Astrocyte (in vitro differentiated cells and primary cell): ENCODE results near the gene WWP2. TPM values are rescaled to one million over a fixed set of nuclear protein-coding genes. Genes with fewer than 3 reads are reported as not detected.
A peak's percentile ranks its signal among the peaks of the same experiment; 100 is the strongest.

ENCODE experiments used
- DNase-seq: peaks from one replicate; pipeline ENCODE4 v3.0.0-alpha.2; 2010; ENCODE audit warnings: low read depth
- FAIRE-seq: peaks from 2 replicates; lab custom pipeline; 2011; peaks lifted over from hg19 to GRCh38; lab: Jason Lieb, UNC
- H2AFZ ChIP-seq: 2 replicates; pipeline ENCODE4 v1.6.0; 2012; ENCODE audit warnings: low read depth, low read length, inconsistent platforms
- H3K27ac ChIP-seq: 2 replicates; pipeline ENCODE4 v1.5.1; 2011; ENCODE audit warnings: low read depth, low read length, inconsistent platforms
- H3K27me3 ChIP-seq: 2 replicates; pipeline ENCODE4 v1.6.0; 2011; ENCODE audit warnings: low read length, inconsistent platforms; ENCODE audit not compliant: insufficient read depth
- H3K36me3 ChIP-seq: 2 replicates; pipeline ENCODE4 v1.5.1; 2011; ENCODE audit warnings: low read length, inconsistent platforms; ENCODE audit not compliant: insufficient read depth
- H3K4me1 ChIP-seq: 2 replicates; pipeline ENCODE4 v1.5.1; 2011; ENCODE audit warnings: low read length, inconsistent platforms; ENCODE audit not compliant: insufficient read depth
- H3K4me2 ChIP-seq: 2 replicates; pipeline ENCODE4 v1.6.0; 2012; ENCODE audit warnings: low read length, inconsistent platforms
- H3K4me3 ChIP-seq: 2 replicates; pipeline ENCODE4 v1.5.1; 2011; ENCODE audit warnings: low read depth, mild to moderate bottlenecking, low read length, inconsistent platforms; ENCODE audit not compliant: insufficient read depth
- H3K79me2 ChIP-seq: 2 replicates; pipeline ENCODE4 v1.6.0; 2012; ENCODE audit warnings: mild to moderate bottlenecking, low read length, inconsistent platforms; ENCODE audit not compliant: insufficient read depth
- H3K9ac ChIP-seq: 2 replicates; pipeline ENCODE4 v1.6.0; 2012; ENCODE audit warnings: mild to moderate bottlenecking, low read length, inconsistent platforms
- H3K9me3 ChIP-seq: 2 replicates; pipeline ENCODE4 v1.5.1; 2012; ENCODE audit warnings: low read depth, mild to moderate bottlenecking, low read length, inconsistent platforms; ENCODE audit not compliant: insufficient read depth
- H4K20me1 ChIP-seq: 2 replicates; pipeline ENCODE4 v1.6.0; 2012; ENCODE audit warnings: low read length, inconsistent platforms; ENCODE audit not compliant: insufficient read depth
- H3K27ac Mint-ChIP-seq: one replicate; pipeline ENCODE4 v1.8.0; 2021; ENCODE audit warnings: mild to moderate bottlenecking, mixed read lengths; ENCODE audit not compliant: unreplicated experiment
- H3K27me3 Mint-ChIP-seq: one replicate; pipeline ENCODE4 v1.8.0; 2021; ENCODE audit warnings: low read depth, mixed read lengths; ENCODE audit not compliant: unreplicated experiment
- H3K36me3 Mint-ChIP-seq: one replicate; pipeline ENCODE4 v1.8.0; 2021; ENCODE audit warnings: low read depth, mixed read lengths; ENCODE audit not compliant: unreplicated experiment
- H3K4me1 Mint-ChIP-seq: one replicate; pipeline ENCODE4 v1.8.0; 2021; ENCODE audit warnings: low read depth, mixed read lengths; ENCODE audit not compliant: unreplicated experiment
- H3K4me3 Mint-ChIP-seq: one replicate; pipeline ENCODE4 v1.8.0; 2021; ENCODE audit warnings: mild to moderate bottlenecking, moderate library complexity, mixed read lengths; ENCODE audit not compliant: unreplicated experiment
- H3K9me3 Mint-ChIP-seq: one replicate; pipeline ENCODE4 v1.8.0; 2021; ENCODE audit warnings: mild to moderate bottlenecking, mixed read lengths; ENCODE audit not compliant: unreplicated experiment
- EZH2 ChIP-seq: IDR thresholded peaks from 2 replicates; pipeline ENCODE4 v1.6.1; 2012; ENCODE audit warnings: mild to moderate bottlenecking, low read length, inconsistent platforms; ENCODE audit not compliant: insufficient read depth
- total RNA-seq: library from RNA; stranded (reverse); gene quantifications from 2 replicates; pipeline ENCODE4 v1.2.1, GENCODE V29; 2021
- TF ChIP-seq, protein P1 (sequence below): IDR thresholded peaks from 2 replicates; pipeline ENCODE4 v1.5.1; 2011; ENCODE audit warnings: low read depth, mild to moderate bottlenecking, inconsistent platforms, low read length, moderate library complexity; ENCODE audit not compliant: insufficient read depth

The WWP2 gene
- total RNA-seq, 1 donor from 2014 or later = 28.7 TPM

- H3K4me2 ChIP-seq = no peak overlapping the region
- H3K4me3 ChIP-seq = no peak overlapping the region
- Mint-ChIP-seq H3K4me3 (no peak overlapping the region), H3K27ac (no peak overlapping the region), H3K4me1 (peaks cover 13% of the 10 kb centered on the region), H3K36me3 (peaks cover 13% of the 10 kb centered on the region), H3K9me3 (no peaks in the 10 kb centered on the region), H3K27me3 (no peaks in the 10 kb centered on the region)
- peaks cover 7% of the 10 kb centered on the region for H3K4me1 ChIP-seq
- no peaks in the 10 kb centered on the region for H3K27me3 ChIP-seq
- H3K9ac ChIP-seq = no peak overlapping the region
- H4K20me1 ChIP-seq = no peaks in the 10 kb centered on the region
- H3K27ac ChIP-seq = no peak overlapping the region
- H3K79me2 ChIP-seq = no peaks in the 10 kb centered on the region
- no peak for DNase-seq
- H3K36me3 ChIP-seq = peaks cover 9% of the 10 kb centered on the region
- no peak for FAIRE-seq
- TF ChIP-seq, protein P1, sequence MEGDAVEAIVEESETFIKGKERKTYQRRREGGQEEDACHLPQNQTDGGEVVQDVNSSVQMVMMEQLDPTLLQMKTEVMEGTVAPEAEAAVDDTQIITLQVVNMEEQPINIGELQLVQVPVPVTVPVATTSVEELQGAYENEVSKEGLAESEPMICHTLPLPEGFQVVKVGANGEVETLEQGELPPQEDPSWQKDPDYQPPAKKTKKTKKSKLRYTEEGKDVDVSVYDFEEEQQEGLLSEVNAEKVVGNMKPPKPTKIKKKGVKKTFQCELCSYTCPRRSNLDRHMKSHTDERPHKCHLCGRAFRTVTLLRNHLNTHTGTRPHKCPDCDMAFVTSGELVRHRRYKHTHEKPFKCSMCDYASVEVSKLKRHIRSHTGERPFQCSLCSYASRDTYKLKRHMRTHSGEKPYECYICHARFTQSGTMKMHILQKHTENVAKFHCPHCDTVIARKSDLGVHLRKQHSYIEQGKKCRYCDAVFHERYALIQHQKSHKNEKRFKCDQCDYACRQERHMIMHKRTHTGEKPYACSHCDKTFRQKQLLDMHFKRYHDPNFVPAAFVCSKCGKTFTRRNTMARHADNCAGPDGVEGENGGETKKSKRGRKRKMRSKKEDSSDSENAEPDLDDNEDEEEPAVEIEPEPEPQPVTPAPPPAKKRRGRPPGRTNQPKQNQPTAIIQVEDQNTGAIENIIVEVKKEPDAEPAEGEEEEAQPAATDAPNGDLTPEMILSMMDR = no peak
- no peak for TF ChIP-seq EZH2
- H3K9me3 ChIP-seq = no peaks in the 10 kb centered on the region
- H2AFZ ChIP-seq = no peak overlapping the region
These were observed 131.0 kb downstream of the WWP2 start for GRCh38 chr16:69893106-69893505.

DNA sequence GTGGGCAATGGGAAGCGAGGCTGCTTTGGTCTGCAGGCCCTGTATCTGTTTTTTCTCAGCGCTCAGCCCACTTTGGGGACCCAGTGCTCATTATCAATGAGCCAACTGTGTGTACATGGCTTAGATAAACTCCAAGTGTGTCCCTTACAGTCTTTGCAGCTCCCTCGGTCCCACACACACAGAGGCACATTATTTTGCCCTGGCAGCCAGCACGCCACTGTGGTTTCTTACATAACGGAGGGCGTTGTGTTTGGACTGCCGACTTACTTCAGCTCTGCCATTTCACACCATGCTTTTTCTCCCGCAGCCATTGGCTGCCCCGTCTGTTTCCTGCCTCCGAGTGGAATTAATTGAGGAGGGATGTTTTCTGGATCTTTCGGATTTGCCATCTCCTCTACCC lies 132.5 kb downstream of the WWP2 start:
- peaks cover 7% of the 10 kb centered on the region for H3K4me1 ChIP-seq
- no peak overlapping the region for H3K4me2 ChIP-seq
- no peak overlapping the region for H3K9ac ChIP-seq
- Mint-ChIP-seq H3K9me3 (no peaks in the 10 kb centered on the region), H3K36me3 (peaks cover 4% of the 10 kb centered on the region), H3K4me1 (peaks cover 9% of the 10 kb centered on the region), H3K27ac (no peak overlapping the region), H3K4me3 (no peak overlapping the region), H3K27me3 (no peaks in the 10 kb centered on the region)
- no peaks in the 10 kb centered on the region for H3K36me3 ChIP-seq
- H3K4me3 ChIP-seq = no peak overlapping the region
- DNase-seq (no peak), FAIRE-seq (no peak)
- no peaks in the 10 kb centered on the region for H4K20me1 ChIP-seq
- H3K27me3 ChIP-seq = no peaks in the 10 kb centered on the region
- TF ChIP-seq, protein P1 = no peak
- H2AFZ ChIP-seq = no peak overlapping the region
- no peak overlapping the region for H3K27ac ChIP-seq
- H3K79me2 ChIP-seq = no peaks in the 10 kb centered on the region
- no peaks in the 10 kb centered on the region for H3K9me3 ChIP-seq

DNA sequence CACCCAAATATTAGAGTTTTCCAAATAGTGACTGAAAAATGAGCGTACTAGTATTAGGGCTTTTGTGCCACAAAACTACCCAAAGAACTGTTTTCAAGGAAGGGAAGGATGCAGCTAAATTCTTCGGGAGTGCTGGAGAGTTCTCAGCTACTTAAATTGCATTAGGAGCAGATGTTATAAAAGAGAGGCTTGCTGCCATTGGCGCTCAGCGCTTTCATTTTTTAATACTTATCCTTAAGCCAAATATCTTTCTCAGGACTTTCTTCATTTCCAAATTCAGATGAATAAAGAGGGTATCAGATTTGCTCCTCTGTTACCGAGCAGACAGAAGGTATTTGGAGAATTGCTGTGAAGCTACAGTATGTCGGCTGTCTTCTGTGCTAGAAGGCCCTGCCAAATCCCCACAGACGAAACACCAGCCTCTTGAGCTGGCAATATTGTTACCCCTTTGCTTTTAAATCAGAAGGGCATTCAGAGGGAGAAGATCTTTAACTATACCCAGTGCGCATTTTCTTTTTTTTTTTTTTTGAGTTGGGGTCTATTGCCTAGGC lies 141.8 kb downstream of the WWP2 start:
- no peak overlapping the region for H3K27ac Mint-ChIP-seq
- no peaks in the 10 kb centered on the region for H3K9me3 Mint-ChIP-seq
- Histone ChIP-seq H3K27ac (no peak overlapping the region), H3K36me3 (no peaks in the 10 kb centered on the region), H2AFZ (no peak overlapping the region), H3K9ac (no peak overlapping the region), H3K9me3 (no peaks in the 10 kb centered on the region), H3K4me3 (no peak overlapping the region), H3K4me2 (no peak overlapping the region), H3K4me1 (peaks cover 16% of the 10 kb centered on the region), H3K27me3 (no peaks in the 10 kb centered on the region), H3K79me2 (no peaks in the 10 kb centered on the region), H4K20me1 (no peaks in the 10 kb centered on the region)
- FAIRE-seq (no peak), DNase-seq (no peak)
- H3K27me3 Mint-ChIP-seq = no peaks in the 10 kb centered on the region
- H3K36me3 Mint-ChIP-seq = peaks cover 8% of the 10 kb centered on the region
- H3K4me3 Mint-ChIP-seq = peak overlapping the region; percentile 31
- TF ChIP-seq, protein P1 = no peak
- no peak for TF ChIP-seq EZH2
- H3K4me1 Mint-ChIP-seq = peaks cover 17% of the 10 kb centered on the region
